Measurements from ENCODE around the gene VTA1. TPM values are rescaled to one million over a fixed set of nuclear protein-coding genes. Genes with fewer than 3 reads are reported as not detected.
"Not testable (repeated sequence)": the region's sequence is repeated elsewhere in the genome, so short reads cannot be mapped to it uniquely, and the experiment has no call there.

VTA1 gene
- total RNA-seq, 4 donors from 2014 or later: 40.9 to 54.5 (median 49.5) TPM

GRCh38 chr6:142118925-142119324, 28.1 kb upstream of the VTA1 start:
- H3K4me3 ChIP-seq (ENCODE audit: low read depth, poor library complexity, severe bottlenecking): no peak overlapping the region
- no peak for TF ChIP-seq CTCF (IDR thresholded peaks at IDR 0.05)
- TF ChIP-seq POLR2A (IDR thresholded peaks at IDR 0.05): no peak
- DNase-seq (ENCODE audit: low spot score in 2 of 2): no peak
- intact Hi-C loops (cut with DNase I; ENCODE audit: low total_unique reads): no loop called here
- WGBS, 2 donors: 79 to 89% methylated on average over 2 of the region's 2 CpGs

GRCh38 chr6:142121342-142121741, 25.7 kb upstream of the VTA1 start:
- intact Hi-C loops (cut with DNase I; ENCODE audit: low total_unique reads): no loop called here
- TF ChIP-seq CTCF (IDR thresholded peaks at IDR 0.05) (no peak), POLR2A (IDR thresholded peaks at IDR 0.05) (no peak)
- H3K4me3 ChIP-seq (ENCODE audit: low read depth, poor library complexity, severe bottlenecking): no peak overlapping the region
- DNase-seq (ENCODE audit: low spot score in 2 of 2): no peak
- WGBS, 2 donors: 73 to 78% methylated on average over 3 of the region's 3 CpGs

- intact Hi-C loops (cut with DNase I; ENCODE audit: low total_unique reads): no loop called here
- 82 to 96% methylated on average over 1 of the region's 1 CpG for WGBS, 2 donors
- DNase-seq (ENCODE audit: low spot score in 2 of 2): no peak
Measured at GRCh38 chr6:142130814-142131213, 16.2 kb upstream of the VTA1 start.

GRCh38 chr6:142132625-142133024, 14.4 kb upstream of the VTA1 start, which contains the start of gene GJE1:
Gene GJE1 (plus strand): TSS chr6:142132925. CDS start chr6:142133159, 234 bp downstream.
- H3K4me3 ChIP-seq (ENCODE audit: low read depth, poor library complexity, severe bottlenecking): no peak within 1 kb of the TSS
- TF ChIP-seq CTCF (IDR thresholded peaks at IDR 0.05) (no peak), POLR2A (IDR thresholded peaks at IDR 0.05) (no peak)
- intact Hi-C loops (cut with DNase I; ENCODE audit: low total_unique reads): no loop called here
- 44 to 53% methylated on average over 1 of the region's 1 CpG for WGBS, 2 donors
- no peak for DNase-seq (ENCODE audit: low spot score in 2 of 2)

More at GRCh38 chr6:142130814-142131213, 16.2 kb upstream of the VTA1 start:
- no peak overlapping the region for H3K4me3 ChIP-seq (ENCODE audit: low read depth, poor library complexity, severe bottlenecking)
- TF ChIP-seq CTCF (IDR thresholded peaks at IDR 0.05): no peak
- TF ChIP-seq POLR2A (IDR thresholded peaks at IDR 0.05): no peak

- no peak for DNase-seq (ENCODE audit: low spot score in 2 of 2)
- intact Hi-C loops (cut with DNase I; ENCODE audit: low total_unique reads): no loop called here
- H3K4me3 ChIP-seq (ENCODE audit: low read depth, poor library complexity, severe bottlenecking): no peak overlapping the region
- 43% methylated on average over 2 of the region's 2 CpGs for WGBS, 2 donors
- no peak for TF ChIP-seq POLR2A (IDR thresholded peaks at IDR 0.05)
Measured at GRCh38 chr6:142138876-142139275, 8.2 kb upstream of the VTA1 start.

- intact Hi-C loops (cut with DNase I; ENCODE audit: low total_unique reads): loop anchor here (10.0 kb wide), 1 partner anchor 243 kb away; no protein-coding TSS in a partner anchor
- WGBS, 2 donors: 93 to 95% methylated on average over 13 of the region's 13 CpGs
- DNase-seq (ENCODE audit: low spot score in 2 of 2); H3K4me3 ChIP-seq (ENCODE audit: low read depth, poor library complexity, severe bottlenecking): not testable (repeated sequence)
Measured at GRCh38 chr6:142141531-142141930, 5.5 kb upstream of the VTA1 start.

- DNase-seq (ENCODE audit: low spot score in 2 of 2): no peak
- no peak overlapping the region for H3K4me3 ChIP-seq (ENCODE audit: low read depth, poor library complexity, severe bottlenecking)
- intact Hi-C loops (cut with DNase I; ENCODE audit: low total_unique reads): no loop called here
Measured at GRCh38 chr6:142152746-142153145, 5.7 kb downstream of the VTA1 start.

More at GRCh38 chr6:142152746-142153145, 5.7 kb downstream of the VTA1 start:
- TF ChIP-seq CTCF (IDR thresholded peaks at IDR 0.05) (no peak), POLR2A (IDR thresholded peaks at IDR 0.05) (no peak)

Measured in lower leg skin (tissue), 4 donors.